Measurements from ENCODE around the gene POPDC3.

Gene POPDC3

DNA sequence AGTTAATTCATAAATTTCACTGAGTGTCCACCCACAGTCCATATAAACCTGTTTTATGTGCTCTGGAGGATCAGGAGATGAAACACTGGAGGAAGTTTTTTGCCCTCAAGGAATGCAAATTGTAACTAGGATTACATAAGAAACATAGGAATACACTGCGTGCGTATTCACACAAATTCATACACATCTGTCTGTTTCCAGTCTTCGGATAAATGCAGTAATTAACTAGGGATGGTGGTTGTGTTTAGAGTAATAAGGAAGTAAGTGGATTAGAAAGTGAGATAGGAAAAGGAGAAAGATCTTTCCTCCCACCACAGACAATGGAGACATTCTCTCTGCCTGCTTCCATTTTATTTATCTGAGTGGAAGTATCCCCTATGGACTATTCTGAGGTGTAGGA is 35.7 kb upstream of the POPDC3 start:
- TF ChIP-seq ISL1 (CRISPR knock-in tag; IDR thresholded peaks at IDR 0.05) (0 out of 2 replicates have a peak, but pooled peaks have one; percentile 1), ZNF70 (CRISPR knock-in tag; IDR thresholded peaks at IDR 0.05) (no peak)
- TF ChIP-seq, protein P1, sequence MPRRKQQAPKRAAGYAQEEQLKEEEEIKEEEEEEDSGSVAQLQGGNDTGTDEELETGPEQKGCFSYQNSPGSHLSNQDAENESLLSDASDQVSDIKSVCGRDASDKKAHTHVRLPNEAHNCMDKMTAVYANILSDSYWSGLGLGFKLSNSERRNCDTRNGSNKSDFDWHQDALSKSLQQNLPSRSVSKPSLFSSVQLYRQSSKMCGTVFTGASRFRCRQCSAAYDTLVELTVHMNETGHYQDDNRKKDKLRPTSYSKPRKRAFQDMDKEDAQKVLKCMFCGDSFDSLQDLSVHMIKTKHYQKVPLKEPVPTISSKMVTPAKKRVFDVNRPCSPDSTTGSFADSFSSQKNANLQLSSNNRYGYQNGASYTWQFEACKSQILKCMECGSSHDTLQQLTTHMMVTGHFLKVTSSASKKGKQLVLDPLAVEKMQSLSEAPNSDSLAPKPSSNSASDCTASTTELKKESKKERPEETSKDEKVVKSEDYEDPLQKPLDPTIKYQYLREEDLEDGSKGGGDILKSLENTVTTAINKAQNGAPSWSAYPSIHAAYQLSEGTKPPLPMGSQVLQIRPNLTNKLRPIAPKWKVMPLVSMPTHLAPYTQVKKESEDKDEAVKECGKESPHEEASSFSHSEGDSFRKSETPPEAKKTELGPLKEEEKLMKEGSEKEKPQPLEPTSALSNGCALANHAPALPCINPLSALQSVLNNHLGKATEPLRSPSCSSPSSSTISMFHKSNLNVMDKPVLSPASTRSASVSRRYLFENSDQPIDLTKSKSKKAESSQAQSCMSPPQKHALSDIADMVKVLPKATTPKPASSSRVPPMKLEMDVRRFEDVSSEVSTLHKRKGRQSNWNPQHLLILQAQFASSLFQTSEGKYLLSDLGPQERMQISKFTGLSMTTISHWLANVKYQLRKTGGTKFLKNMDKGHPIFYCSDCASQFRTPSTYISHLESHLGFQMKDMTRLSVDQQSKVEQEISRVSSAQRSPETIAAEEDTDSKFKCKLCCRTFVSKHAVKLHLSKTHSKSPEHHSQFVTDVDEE (CRISPR knock-in tag; IDR thresholded peaks at IDR 0.05) = no peak
- no peak for ATAC-seq

DNA sequence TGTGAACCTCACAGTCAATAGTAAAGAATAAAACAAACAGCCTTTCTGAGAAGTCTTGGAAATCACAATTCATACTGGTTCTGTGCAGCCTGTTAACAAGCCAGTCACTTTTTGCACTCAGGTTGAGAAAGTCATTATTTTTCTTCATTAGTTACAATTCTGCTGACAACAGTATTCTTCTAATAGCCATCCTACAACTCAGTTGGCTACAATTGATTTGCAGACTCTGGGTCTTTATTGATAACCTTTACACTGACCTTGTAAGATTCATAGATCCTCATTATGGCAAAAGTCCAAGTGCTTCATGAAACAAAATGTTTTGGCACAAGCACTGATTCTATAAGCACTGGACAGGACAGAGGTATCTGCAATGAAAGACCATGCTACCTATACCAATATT is 34.9 kb upstream of the POPDC3 start:
- TF ChIP-seq ISL1 (CRISPR knock-in tag; IDR thresholded peaks at IDR 0.05) (no peak), BACH2 (CRISPR knock-in tag; IDR thresholded peaks at IDR 0.05; ENCODE audit: borderline replicate concordance) (no peak)
- no peak for ATAC-seq

DNA sequence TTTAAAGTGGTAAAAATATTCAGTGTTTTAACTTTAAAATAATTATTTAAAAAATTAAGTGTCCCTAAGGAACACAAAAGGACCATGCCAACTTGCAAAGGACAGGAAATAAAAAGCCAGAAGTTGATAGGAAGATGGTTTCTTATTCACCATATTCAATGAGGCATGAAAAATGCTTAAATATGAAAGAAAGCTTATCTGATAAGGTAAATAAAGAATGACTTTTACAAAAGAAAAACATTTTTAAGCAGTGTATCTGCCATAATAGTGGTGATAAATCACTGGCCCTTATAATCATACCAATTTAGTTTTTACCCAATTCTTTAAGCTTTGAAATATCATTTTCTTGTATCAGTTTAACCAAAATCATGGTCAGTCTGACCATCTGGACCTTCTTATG is 33.5 kb upstream of the POPDC3 start:
- TF ChIP-seq, protein P1 (CRISPR knock-in tag; IDR thresholded peaks at IDR 0.05) = no peak
- no peak for TF ChIP-seq ARNTL (CRISPR knock-in tag; IDR thresholded peaks at IDR 0.05; ENCODE audit: borderline replicate concordance, low read depth)
- no peak for TF ChIP-seq SNAI2 (CRISPR knock-in tag; IDR thresholded peaks at IDR 0.05)
- TF ChIP-seq GLIS3 (CRISPR knock-in tag; IDR thresholded peaks at IDR 0.05) = no peak
- TF ChIP-seq, protein P2, sequence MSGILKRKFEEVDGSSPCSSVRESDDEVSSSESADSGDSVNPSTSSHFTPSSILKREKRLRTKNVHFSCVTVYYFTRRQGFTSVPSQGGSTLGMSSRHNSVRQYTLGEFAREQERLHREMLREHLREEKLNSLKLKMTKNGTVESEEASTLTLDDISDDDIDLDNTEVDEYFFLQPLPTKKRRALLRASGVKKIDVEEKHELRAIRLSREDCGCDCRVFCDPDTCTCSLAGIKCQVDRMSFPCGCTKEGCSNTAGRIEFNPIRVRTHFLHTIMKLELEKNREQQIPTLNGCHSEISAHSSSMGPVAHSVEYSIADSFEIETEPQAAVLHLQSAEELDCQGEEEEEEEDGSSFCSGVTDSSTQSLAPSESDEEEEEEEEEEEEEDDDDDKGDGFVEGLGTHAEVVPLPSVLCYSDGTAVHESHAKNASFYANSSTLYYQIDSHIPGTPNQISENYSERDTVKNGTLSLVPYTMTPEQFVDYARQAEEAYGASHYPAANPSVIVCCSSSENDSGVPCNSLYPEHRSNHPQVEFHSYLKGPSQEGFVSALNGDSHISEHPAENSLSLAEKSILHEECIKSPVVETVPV (CRISPR knock-in tag; IDR thresholded peaks at IDR 0.05) = no peak
- no peak for TF ChIP-seq ESRRG (CRISPR knock-in tag; IDR thresholded peaks at IDR 0.05)
- TF ChIP-seq ISL1 (CRISPR knock-in tag; IDR thresholded peaks at IDR 0.05) = no peak
- no peak for TF ChIP-seq ZFP30 (CRISPR knock-in tag; IDR thresholded peaks at IDR 0.05)
- TF ChIP-seq CSDC2 (CRISPR knock-in tag; IDR thresholded peaks at IDR 0.05) = no peak
- TF ChIP-seq, protein P3, sequence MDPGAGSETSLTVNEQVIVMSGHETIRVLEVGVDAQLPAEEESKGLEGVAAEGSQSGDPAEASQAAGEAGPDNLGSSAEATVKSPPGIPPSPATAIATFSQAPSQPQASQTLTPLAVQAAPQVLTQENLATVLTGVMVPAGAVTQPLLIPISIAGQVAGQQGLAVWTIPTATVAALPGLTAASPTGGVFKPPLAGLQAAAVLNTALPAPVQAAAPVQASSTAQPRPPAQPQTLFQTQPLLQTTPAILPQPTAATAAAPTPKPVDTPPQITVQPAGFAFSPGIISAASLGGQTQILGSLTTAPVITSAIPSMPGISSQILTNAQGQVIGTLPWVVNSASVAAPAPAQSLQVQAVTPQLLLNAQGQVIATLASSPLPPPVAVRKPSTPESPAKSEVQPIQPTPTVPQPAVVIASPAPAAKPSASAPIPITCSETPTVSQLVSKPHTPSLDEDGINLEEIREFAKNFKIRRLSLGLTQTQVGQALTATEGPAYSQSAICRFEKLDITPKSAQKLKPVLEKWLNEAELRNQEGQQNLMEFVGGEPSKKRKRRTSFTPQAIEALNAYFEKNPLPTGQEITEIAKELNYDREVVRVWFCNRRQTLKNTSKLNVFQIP (CRISPR knock-in tag; IDR thresholded peaks at IDR 0.05; ENCODE audit: borderline replicate concordance, low read depth) = no peak
- TF ChIP-seq ZC3H10 (CRISPR knock-in tag; IDR thresholded peaks at IDR 0.05) = no peak
- no peak for TF ChIP-seq TOX (CRISPR knock-in tag; IDR thresholded peaks at IDR 0.05; ENCODE audit: borderline replicate concordance)
- no peak for TF ChIP-seq OSR1 (CRISPR knock-in tag; IDR thresholded peaks at IDR 0.05)
- TF ChIP-seq RARB (CRISPR knock-in tag; IDR thresholded peaks at IDR 0.05) = no peak
- no peak for ATAC-seq

DNA sequence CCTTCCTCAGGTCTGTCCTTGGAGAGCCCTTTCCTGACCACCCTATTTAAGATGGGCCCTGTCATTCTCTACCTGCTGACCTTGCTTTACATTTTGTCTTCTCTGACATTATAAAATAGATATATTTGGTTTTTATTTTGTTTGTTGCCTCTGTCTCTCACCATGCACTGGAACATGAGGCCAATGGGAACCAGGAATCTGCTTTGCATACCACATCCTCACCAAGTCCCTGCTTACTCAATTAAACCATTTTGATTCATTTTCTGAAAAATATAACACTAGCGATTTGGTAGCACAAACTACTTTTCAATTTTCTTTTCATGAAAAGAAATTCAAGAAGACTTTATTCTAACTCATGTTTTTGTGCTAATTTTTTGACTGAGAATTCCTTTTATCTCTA is 32.8 kb upstream of the POPDC3 start:
- TF ChIP-seq OSR1 (CRISPR knock-in tag; IDR thresholded peaks at IDR 0.05) (no peak), ZNF8 (CRISPR knock-in tag; IDR thresholded peaks at IDR 0.05) (no peak), CSDC2 (CRISPR knock-in tag; IDR thresholded peaks at IDR 0.05) (no peak), ISL1 (CRISPR knock-in tag; IDR thresholded peaks at IDR 0.05) (no peak)
- TF ChIP-seq, protein P1 (CRISPR knock-in tag; IDR thresholded peaks at IDR 0.05) = no peak
- no peak for ATAC-seq
